GM18508 (cell line): ENCODE data around the gene ANK2.
A peak's percentile ranks its signal among the peaks of the same experiment; 100 is the strongest.

Experiments
- ATAC-seq: cut with Tn5 transposase; IDR thresholded peaks from one replicate; pipeline ENCODE4 v1.9.1; 2021; ENCODE audit warnings: moderate number of reproducible peaks; ENCODE audit not compliant: insufficient read depth, unreplicated experiment

Gene ANK2

GRCh38 chr4:113145147-113145518, 95.7 kb downstream of the ANK2 start:
- no peak for ATAC-seq

- ATAC-seq: no peak
Measured at GRCh38 chr4:113145519-113146291, 96.3 kb downstream of the ANK2 start.

GRCh38 chr4:113146876-113147358, 97.5 kb downstream of the ANK2 start:
- ATAC-seq: peak; percentile 64

- no peak for ATAC-seq
Measured at GRCh38 chr4:113147498-113148111, 98.2 kb downstream of the ANK2 start.

- no peak for ATAC-seq
Measured at GRCh38 chr4:113148925-113149324, 99.5 kb downstream of the ANK2 start.

- ATAC-seq: no peak
Measured at GRCh38 chr4:113153529-113154101, 104.2 kb downstream of the ANK2 start.

GRCh38 chr4:113154281-113154680, 104.8 kb downstream of the ANK2 start:
- ATAC-seq: no peak

GRCh38 chr4:113157086-113157857, 107.8 kb downstream of the ANK2 start:
- no peak for ATAC-seq

- ATAC-seq: no peak
Measured at GRCh38 chr4:113159942-113160545, 110.6 kb downstream of the ANK2 start.

- ATAC-seq: no peak
Measured at GRCh38 chr4:113160548-113160947, 111.1 kb downstream of the ANK2 start.

- no peak for ATAC-seq
Measured at GRCh38 chr4:113162089-113162488, 112.6 kb downstream of the ANK2 start.

- ATAC-seq: no peak
Measured at GRCh38 chr4:113169368-113169767, 119.9 kb downstream of the ANK2 start.

- ATAC-seq: no peak
Measured at GRCh38 chr4:113170115-113170804, 120.8 kb downstream of the ANK2 start.

- no peak for ATAC-seq
Measured at GRCh38 chr4:113170805-113171468, 121.5 kb downstream of the ANK2 start.

GRCh38 chr4:113173126-113173792, 123.8 kb downstream of the ANK2 start:
- no peak for ATAC-seq

- ATAC-seq: no peak
Measured at GRCh38 chr4:113173793-113174264, 124.4 kb downstream of the ANK2 start.

- ATAC-seq: no peak
Measured at GRCh38 chr4:113179091-113179490, 129.6 kb downstream of the ANK2 start.

- no peak for ATAC-seq
Measured at GRCh38 chr4:113179996-113180395, 130.5 kb downstream of the ANK2 start.
